NCI-H748 (cell line): ENCODE measurements around the gene GIPC2.
"Not testable (repeated sequence)": the region's sequence is repeated elsewhere in the genome, so short reads cannot be mapped to it uniquely, and the experiment has no call there.

Experiments used
- DNase-seq: peaks from one replicate; lab custom pipeline; 2025; ENCODE audit not compliant: unreplicated experiment; lab: John Stamatoyannopoulos, UW

Gene GIPC2

GRCh38 chr1:78068681-78069283 lies 23.0 kb downstream of the GIPC2 start:
- DNase-seq, result no peak

GRCh38 chr1:78069784-78070183 lies 24.0 kb downstream of the GIPC2 start:
- no peak for DNase-seq

GRCh38 chr1:78070210-78070609 lies 24.4 kb downstream of the GIPC2 start:
- no peak for DNase-seq

GRCh38 chr1:78070758-78071157 lies 25.0 kb downstream of the GIPC2 start:
- no peak for DNase-seq

- DNase-seq, result no peak
These were observed 25.9 kb downstream of the GIPC2 start for GRCh38 chr1:78071696-78072095.

GRCh38 chr1:78072216-78072615 lies 26.4 kb downstream of the GIPC2 start:
- no peak for DNase-seq

GRCh38 chr1:78073441-78073840 lies 27.7 kb downstream of the GIPC2 start:
- DNase-seq, result no peak

GRCh38 chr1:78075621-78076020 lies 29.9 kb downstream of the GIPC2 start:
- DNase-seq, result no peak

GRCh38 chr1:78078358-78078757 lies 32.6 kb downstream of the GIPC2 start:
- no peak for DNase-seq

- no peak for DNase-seq
These were observed 33.8 kb downstream of the GIPC2 start for GRCh38 chr1:78079580-78079979.

- no peak for DNase-seq
These were observed 35.0 kb downstream of the GIPC2 start for GRCh38 chr1:78080767-78081166.

GRCh38 chr1:78081980-78082860 lies 36.5 kb downstream of the GIPC2 start:
- DNase-seq, result no peak

GRCh38 chr1:78084639-78085038 lies 38.9 kb downstream of the GIPC2 start:
- not testable (repeated sequence) for DNase-seq

GRCh38 chr1:78086697-78087096 lies 40.9 kb downstream of the GIPC2 start:
- no peak for DNase-seq

GRCh38 chr1:78088015-78088414 lies 42.2 kb downstream of the GIPC2 start:
- no peak for DNase-seq

GRCh38 chr1:78088486-78088885 lies 42.7 kb downstream of the GIPC2 start:
- DNase-seq, result no peak

GRCh38 chr1:78089010-78089409 lies 43.2 kb downstream of the GIPC2 start:
- DNase-seq, result no peak

GRCh38 chr1:78090472-78091133 lies 44.8 kb downstream of the GIPC2 start:
- DNase-seq, result no peak

GRCh38 chr1:78091215-78091813 lies 45.5 kb downstream of the GIPC2 start:
- DNase-seq, result no peak

- no peak for DNase-seq
These were observed 46.1 kb downstream of the GIPC2 start for GRCh38 chr1:78091886-78092285.

GRCh38 chr1:78092643-78093042 lies 46.9 kb downstream of the GIPC2 start:
- DNase-seq, result no peak

- no peak for DNase-seq
These were observed 47.8 kb downstream of the GIPC2 start for GRCh38 chr1:78093560-78093959.
